Caco-2 (cell line): ENCODE data around the gene BTBD9. TPM values are rescaled to one million over a fixed set of nuclear protein-coding genes. Genes with fewer than 3 reads are reported as not detected.

Experiments used
- BruUV-seq: library from RNA; stranded (reverse); fragments of 400-500 nt; replicated peaks from 2 replicates; lab custom pipeline; 2021; lab: Mats Ljungman, UMichigan
- CTCF ChIA-PET: fragments of 300-600 bp; sonication (Branson Sonifier 250); formaldehyde crosslinking; loops from one replicate; lab custom pipeline; 2022; ENCODE audit warnings: antibody characterized with exemption; lab: Charles Lee
- POLR2A ChIA-PET: fragments of 300-600 bp; sonication (Branson Sonifier 250); formaldehyde crosslinking; loops from one replicate; lab custom pipeline; 2022; ENCODE audit warnings: antibody characterized with exemption; lab: Charles Lee
- DNase-seq, 2 experiments: peaks; one replicate each; pipeline versions ENCODE4 v3.0.0 to v3.0.0-alpha.2; 2020 to 2022
- H3K27me3 ChIP-seq: replicated peaks from 2 replicates; pipeline ENCODE4 v1.6.0; 2011; ENCODE audit warnings: low read length; ENCODE audit not compliant: control insufficient read depth, insufficient read depth
- H3K36me3 ChIP-seq: 2 replicates; pipeline ENCODE4 v1.5.1; 2011; ENCODE audit warnings: low read length; ENCODE audit not compliant: control insufficient read depth, insufficient read depth
- H3K4me1 ChIP-seq: fragments of 250-450 bp; sonication (Bioruptor Pico); 2 replicates; pipeline ENCODE4 v1.5.1; 2020; ENCODE audit warnings: mild to moderate bottlenecking
- H3K4me3 ChIP-seq: 2 replicates; pipeline ENCODE4 v1.5.1; 2011; ENCODE audit warnings: low read depth, mild to moderate bottlenecking, control low read depth, low read length
- H3K9me3 ChIP-seq: fragments of 250-450 bp; sonication (Bioruptor Pico); 2 replicates; pipeline ENCODE4 v1.5.1; 2020; ENCODE audit warnings: mild to moderate bottlenecking, moderate library complexity
- H3K27ac Mint-ChIP-seq: one replicate; pipeline ENCODE4 v1.8.0; 2022; ENCODE audit warnings: mixed read lengths; ENCODE audit not compliant: unreplicated experiment
- H3K27me3 Mint-ChIP-seq: one replicate; pipeline ENCODE4 v1.8.0; 2022; ENCODE audit warnings: mixed read lengths; ENCODE audit not compliant: insufficient read depth, unreplicated experiment
- H3K36me3 Mint-ChIP-seq: one replicate; pipeline ENCODE4 v1.8.0; 2022; ENCODE audit warnings: mild to moderate bottlenecking, mixed read lengths; ENCODE audit not compliant: insufficient read depth, unreplicated experiment
- H3K4me1 Mint-ChIP-seq: one replicate; pipeline ENCODE4 v1.8.0; 2022; ENCODE audit warnings: low read depth, mixed read lengths; ENCODE audit not compliant: unreplicated experiment
- H3K4me3 Mint-ChIP-seq: one replicate; pipeline ENCODE4 v1.8.0; 2022; ENCODE audit warnings: mild to moderate bottlenecking, moderate library complexity, mixed read lengths; ENCODE audit not compliant: unreplicated experiment
- H3K9me3 Mint-ChIP-seq: one replicate; pipeline ENCODE4 v1.8.0; 2022; ENCODE audit warnings: mixed read lengths; ENCODE audit not compliant: unreplicated experiment
- intact Hi-C: fragments of 100-400 bp; cut with micrococcal nuclease; formaldehyde crosslinking; loops from one replicate; pipeline ENCODE4 v1.10.0; 2022; ENCODE audit not compliant: unreplicated experiment
- total RNA-seq: library from RNA; stranded (reverse); gene quantifications from 2 replicates; pipeline ENCODE4 v1.2.3, GENCODE V29; 2022
- TF ChIP-seq, protein P1 (sequence below), 2 experiments: fragments of 200-600 bp in 1 of 2; IDR thresholded peaks; 1 replicate in 1 of 2; 2 replicates in 1 of 2; pipeline versions ENCODE4 v1.5.1 to v1.8.0; 2011 to 2022; ENCODE audit warnings: antibody characterized with exemption in 1 of 2, control low read depth in 1 of 2, inconsistent platforms in 1 of 2, low read depth in 1 of 2, low read length in 1 of 2, mild to moderate bottlenecking in 1 of 2, moderate library complexity in 1 of 2; ENCODE audit not compliant: insufficient read depth in 1 of 2, severe bottlenecking in 1 of 2, unreplicated experiment in 1 of 2

The BTBD9 gene
- total RNA-seq, 1 experiment from 2014 or later = 19.6 TPM

GRCh38 chr6:38271081-38271480 lies 368.6 kb downstream of the BTBD9 start:
- intact Hi-C loops = no loop called here
- no peaks in the 10 kb centered on the region for H3K4me1 Mint-ChIP-seq

GRCh38 chr6:38270367-38270766 lies 369.4 kb downstream of the BTBD9 start:
- no peak for DNase-seq
- ChIA-PET POLR2A (no interaction called here), CTCF (no interaction called here)
- Mint-ChIP-seq H3K27ac (no peak overlapping the region), H3K4me1 (no peaks in the 10 kb centered on the region), H3K9me3 (no peaks in the 10 kb centered on the region), H3K4me3 (no peak overlapping the region), H3K27me3 (no peaks in the 10 kb centered on the region), H3K36me3 (no peaks in the 10 kb centered on the region)
- no TSS peak for BruUV-seq
- Histone ChIP-seq H3K4me1 (no peaks in the 10 kb centered on the region), H3K4me3 (no peak overlapping the region), H3K9me3 (no peaks in the 10 kb centered on the region), H3K27me3 (no peaks in the 10 kb centered on the region), H3K36me3 (no peaks in the 10 kb centered on the region)
- intact Hi-C loops = no loop called here
- TF ChIP-seq, protein P1, sequence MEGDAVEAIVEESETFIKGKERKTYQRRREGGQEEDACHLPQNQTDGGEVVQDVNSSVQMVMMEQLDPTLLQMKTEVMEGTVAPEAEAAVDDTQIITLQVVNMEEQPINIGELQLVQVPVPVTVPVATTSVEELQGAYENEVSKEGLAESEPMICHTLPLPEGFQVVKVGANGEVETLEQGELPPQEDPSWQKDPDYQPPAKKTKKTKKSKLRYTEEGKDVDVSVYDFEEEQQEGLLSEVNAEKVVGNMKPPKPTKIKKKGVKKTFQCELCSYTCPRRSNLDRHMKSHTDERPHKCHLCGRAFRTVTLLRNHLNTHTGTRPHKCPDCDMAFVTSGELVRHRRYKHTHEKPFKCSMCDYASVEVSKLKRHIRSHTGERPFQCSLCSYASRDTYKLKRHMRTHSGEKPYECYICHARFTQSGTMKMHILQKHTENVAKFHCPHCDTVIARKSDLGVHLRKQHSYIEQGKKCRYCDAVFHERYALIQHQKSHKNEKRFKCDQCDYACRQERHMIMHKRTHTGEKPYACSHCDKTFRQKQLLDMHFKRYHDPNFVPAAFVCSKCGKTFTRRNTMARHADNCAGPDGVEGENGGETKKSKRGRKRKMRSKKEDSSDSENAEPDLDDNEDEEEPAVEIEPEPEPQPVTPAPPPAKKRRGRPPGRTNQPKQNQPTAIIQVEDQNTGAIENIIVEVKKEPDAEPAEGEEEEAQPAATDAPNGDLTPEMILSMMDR (IDR thresholded peaks at IDR 0.05; ENCODE audit: insufficient read depth in 1 of 2, low read depth in 1 of 2, low read length in 1 of 2, severe bottlenecking in 1 of 2, unreplicated experiment in 1 of 2) = no peak

More at GRCh38 chr6:38271081-38271480, 368.6 kb downstream of the BTBD9 start:
- H3K4me1 ChIP-seq = no peaks in the 10 kb centered on the region
- Mint-ChIP-seq H3K27me3 (no peaks in the 10 kb centered on the region), H3K9me3 (no peaks in the 10 kb centered on the region), H3K27ac (no peak overlapping the region), H3K4me3 (no peak overlapping the region), H3K36me3 (no peaks in the 10 kb centered on the region)
- no peak overlapping the region for H3K4me3 ChIP-seq
- TF ChIP-seq, protein P1 (IDR thresholded peaks at IDR 0.05; ENCODE audit: insufficient read depth in 1 of 2, low read depth in 1 of 2, low read length in 1 of 2, severe bottlenecking in 1 of 2, unreplicated experiment in 1 of 2) = no peak
- H3K27me3 ChIP-seq = no peaks in the 10 kb centered on the region
- H3K9me3 ChIP-seq = no peaks in the 10 kb centered on the region
- CTCF ChIA-PET = no interaction called here
- H3K36me3 ChIP-seq = no peaks in the 10 kb centered on the region
- no TSS peak for BruUV-seq
- POLR2A ChIA-PET = no interaction called here
- no peak for DNase-seq

DNA sequence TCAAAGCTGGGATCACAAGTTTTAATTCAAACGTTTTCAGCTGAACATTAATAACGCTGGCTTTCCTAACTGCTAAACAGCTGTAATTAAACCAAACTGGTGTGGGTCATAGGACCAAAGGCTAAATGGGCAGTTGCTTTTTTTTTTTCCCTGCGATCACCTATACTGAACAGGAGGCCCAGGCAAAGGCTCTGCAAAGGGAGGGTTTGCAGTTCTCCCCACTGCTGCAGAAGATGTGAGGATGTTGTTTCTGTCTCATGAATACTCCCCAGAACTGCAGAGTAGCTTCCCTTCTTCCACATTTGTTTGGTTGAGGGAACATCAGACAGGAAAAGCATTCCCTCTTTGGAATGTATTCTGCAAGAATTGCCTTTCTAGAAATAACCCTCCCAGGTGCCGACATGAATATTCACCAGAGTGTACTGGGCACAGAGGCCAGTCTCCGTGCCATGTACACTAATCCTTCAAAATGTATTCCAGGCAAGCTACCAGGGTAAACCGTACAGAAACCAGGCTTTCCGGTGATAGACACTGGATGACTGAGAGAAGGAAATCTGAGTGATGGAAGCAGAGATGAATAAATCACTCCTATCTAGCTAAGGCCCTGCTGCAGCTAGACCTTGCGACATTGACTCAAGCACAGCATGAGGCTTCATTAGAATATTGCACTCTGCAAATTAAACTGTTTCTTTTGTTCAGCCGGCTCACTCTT lies 370.1 kb downstream of the BTBD9 start:
- no peaks in the 10 kb centered on the region for H3K27me3 ChIP-seq
- Mint-ChIP-seq H3K9me3 (no peaks in the 10 kb centered on the region), H3K36me3 (no peaks in the 10 kb centered on the region), H3K27me3 (no peaks in the 10 kb centered on the region), H3K27ac (no peak overlapping the region), H3K4me1 (peaks cover 7% of the 10 kb centered on the region), H3K4me3 (no peak overlapping the region)
- H3K4me3 ChIP-seq = no peak overlapping the region
- BruUV-seq = no TSS peak
- POLR2A ChIA-PET = interaction anchor here (0.6 kb wide), 1 partner anchor 434 kb away, joined by 7 read pairs; no protein-coding TSS in a partner anchor
- no peak for DNase-seq
- TF ChIP-seq, protein P1 (IDR thresholded peaks at IDR 0.05; ENCODE audit: insufficient read depth in 1 of 2, low read depth in 1 of 2, low read length in 1 of 2, severe bottlenecking in 1 of 2, unreplicated experiment in 1 of 2) = no peak
- intact Hi-C loops = no loop called here
- H3K36me3 ChIP-seq = no peaks in the 10 kb centered on the region
- H3K9me3 ChIP-seq = no peaks in the 10 kb centered on the region
- CTCF ChIA-PET = no interaction called here
- H3K4me1 ChIP-seq = peaks cover 5% of the 10 kb centered on the region
